Nucleus accumbens (tissue), 56 donors: Measurements from ENCODE around the gene NUDT21.
A peak's percentile ranks its signal among the peaks of the same experiment; 100 is the strongest.
"Not testable (repeated sequence)": the region's sequence is repeated elsewhere in the genome, so short reads cannot be mapped to it uniquely, and the experiment has no call there.

ENCODE experiments used
- DNase-seq, 56 donors: peaks; one replicate each; lab custom pipeline; 2025; lab: John Stamatoyannopoulos, UW

Gene NUDT21

GRCh38 chr16:56450986-56451752 lies at the start of gene NUDT21, which contains the start of gene OGFOD1:
Gene NUDT21, minus strand, starts transcription at chr16:56451332. Its CDS starts 130 bp downstream, at chr16:56451202.
Gene OGFOD1, plus strand, starts transcription at chr16:56451554. Its CDS starts 59 bp downstream, at chr16:56451613.
- DNase-seq = peak; percentile 39 to 99 (median 94)

GRCh38 chr16:56493815-56494214 lies 42.7 kb upstream of the NUDT21 start:
- DNase-seq = no peak

- DNase-seq = no peak
Measured at GRCh38 chr16:56493126-56493525, 42.0 kb upstream of the NUDT21 start.

GRCh38 chr16:56491657-56492261 lies 40.6 kb upstream of the NUDT21 start:
- no peak for DNase-seq

GRCh38 chr16:56488868-56489267 lies 37.7 kb upstream of the NUDT21 start:
- DNase-seq = not testable (repeated sequence)

GRCh38 chr16:56488035-56488434 lies 36.9 kb upstream of the NUDT21 start:
- DNase-seq = peak in 36 of 56 donors; percentile 5 to 58 (median 38)

- DNase-seq = no peak
Measured at GRCh38 chr16:56483394-56483793, 32.3 kb upstream of the NUDT21 start.

- DNase-seq = no peak
Measured at GRCh38 chr16:56482683-56483236, 31.6 kb upstream of the NUDT21 start.

GRCh38 chr16:56481468-56482122 lies 30.5 kb upstream of the NUDT21 start:
- no peak for DNase-seq

GRCh38 chr16:56480776-56481467 lies 29.8 kb upstream of the NUDT21 start:
- DNase-seq = peak in 3 of 56 donors; percentile 7 to 15 (median 8)

- no peak for DNase-seq
Measured at GRCh38 chr16:56479469-56479868, 28.3 kb upstream of the NUDT21 start.

GRCh38 chr16:56478281-56479049 lies 27.3 kb upstream of the NUDT21 start:
- DNase-seq = no peak

GRCh38 chr16:56477096-56477878 lies 26.2 kb upstream of the NUDT21 start:
- peak in 2 of 56 donors; percentile 9 to 15 for DNase-seq

GRCh38 chr16:56475201-56475600 lies 24.1 kb upstream of the NUDT21 start:
- no peak for DNase-seq

GRCh38 chr16:56470666-56471065 lies 19.5 kb upstream of the NUDT21 start:
- DNase-seq = no peak

GRCh38 chr16:56470232-56470631 lies 19.1 kb upstream of the NUDT21 start:
- no peak for DNase-seq

GRCh38 chr16:56469748-56470147 lies 18.6 kb upstream of the NUDT21 start:
- DNase-seq = no peak

GRCh38 chr16:56468800-56469199 lies 17.7 kb upstream of the NUDT21 start:
- DNase-seq = no peak

GRCh38 chr16:56466344-56466743 lies 15.2 kb upstream of the NUDT21 start:
- no peak for DNase-seq
